ENCODE results near the gene DNAJB6.

Gene DNAJB6

GRCh38 chr7:157336383-157337315, at the start of gene DNAJB6:
Gene DNAJB6 (plus strand): TSS chr7:157337004. CDS start chr7:157358573, 21,569 bp downstream.
- DNase-seq: peak; percentile 91

- no peak for DNase-seq
Observed at GRCh38 chr7:157291404-157292080, 45.3 kb upstream of the DNAJB6 start.

- no peak for DNase-seq
Observed at GRCh38 chr7:157292258-157292657, 44.5 kb upstream of the DNAJB6 start.

- no peak for DNase-seq
Observed at GRCh38 chr7:157292770-157293412, 43.9 kb upstream of the DNAJB6 start.

- no peak for DNase-seq
Observed at GRCh38 chr7:157293413-157293788, 43.4 kb upstream of the DNAJB6 start.

- no peak for DNase-seq
Observed at GRCh38 chr7:157294773-157295172, 42.0 kb upstream of the DNAJB6 start.

GRCh38 chr7:157295338-157295737, 41.5 kb upstream of the DNAJB6 start:
- DNase-seq: no peak

- no peak for DNase-seq
Observed at GRCh38 chr7:157297185-157297584, 39.6 kb upstream of the DNAJB6 start.

GRCh38 chr7:157299317-157299612, 37.5 kb upstream of the DNAJB6 start:
- DNase-seq: no peak

GRCh38 chr7:157299613-157300368, 37.0 kb upstream of the DNAJB6 start:
- DNase-seq: peak; percentile 40

- no peak for DNase-seq
Observed at GRCh38 chr7:157300369-157300825, 36.4 kb upstream of the DNAJB6 start.

GRCh38 chr7:157301610-157302120, 35.1 kb upstream of the DNAJB6 start:
- DNase-seq: no peak

GRCh38 chr7:157306846-157307838, 29.7 kb upstream of the DNAJB6 start:
- no peak for DNase-seq

GRCh38 chr7:157309988-157310668, 26.7 kb upstream of the DNAJB6 start:
- no peak for DNase-seq

GRCh38 chr7:157310676-157311185, 26.1 kb upstream of the DNAJB6 start:
- no peak for DNase-seq

- no peak for DNase-seq
Observed at GRCh38 chr7:157312941-157313340, 23.9 kb upstream of the DNAJB6 start.

- no peak for DNase-seq
Observed at GRCh38 chr7:157313645-157314044, 23.2 kb upstream of the DNAJB6 start.

- DNase-seq: no peak
Observed at GRCh38 chr7:157318015-157318706, 18.6 kb upstream of the DNAJB6 start.

GRCh38 chr7:157320608-157320980, 16.2 kb upstream of the DNAJB6 start:
- no peak for DNase-seq

- no peak for DNase-seq
Observed at GRCh38 chr7:157323401-157323800, 13.4 kb upstream of the DNAJB6 start.

Data from stimulated activated naive CD4-positive, alpha-beta T cell treated with Interleukin-2 at 50 U/mL for 16 hours (primary cell).